HG02588 (cell line): ENCODE data around the gene ITM2C.

Source experiments
- ATAC-seq: cut with Tn5 transposase; IDR thresholded peaks from one replicate; pipeline ENCODE4 v1.9.1; 2021; ENCODE audit warnings: mild to moderate bottlenecking, moderate library complexity; ENCODE audit not compliant: unreplicated experiment

The ITM2C gene

DNA sequence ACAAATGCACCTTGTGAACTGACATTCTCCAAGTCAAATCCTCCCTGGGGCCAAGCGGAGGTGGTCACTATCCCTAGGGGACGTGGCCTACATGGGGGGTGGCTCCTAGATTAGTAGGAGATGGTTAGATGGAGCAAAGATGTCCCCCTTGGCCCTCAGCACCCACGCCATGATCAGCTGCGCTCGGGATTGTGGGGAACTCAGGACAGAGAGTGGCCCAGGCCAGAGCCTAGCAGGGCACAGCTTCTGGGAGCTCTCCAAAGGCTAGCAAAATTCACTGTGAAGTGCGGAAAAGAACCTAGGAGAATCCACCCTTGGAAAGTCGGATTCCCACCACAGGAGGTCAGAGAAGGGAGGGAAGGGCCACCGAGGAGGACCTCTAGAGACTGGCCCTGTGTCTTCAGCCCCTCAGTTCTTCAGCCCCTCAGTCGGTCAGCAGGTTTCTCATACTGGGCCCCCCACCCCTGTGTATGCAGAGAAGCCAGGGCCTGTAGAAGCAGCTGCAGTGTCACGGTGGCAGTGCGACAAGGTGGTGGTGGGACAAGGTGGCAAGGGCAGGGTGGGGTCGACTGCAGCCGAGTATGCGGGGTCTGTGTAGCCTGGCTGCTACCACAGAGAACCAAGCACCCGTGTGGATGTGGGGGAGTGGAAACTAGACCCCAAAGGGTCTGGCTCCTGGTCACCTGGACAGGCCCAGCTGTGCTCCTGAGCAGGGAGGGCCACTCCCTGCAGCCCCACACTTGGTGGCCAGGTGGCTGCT is 41.9 kb downstream of the ITM2C start:
- no peak for ATAC-seq

GRCh38 chr2:230907361-230908091 is 42.8 kb downstream of the ITM2C start:
- ATAC-seq = no peak

GRCh38 chr2:230908092-230908594 is 43.4 kb downstream of the ITM2C start:
- ATAC-seq = no peak

- ATAC-seq = no peak
These were observed 44.0 kb downstream of the ITM2C start for GRCh38 chr2:230908595-230909191.

- ATAC-seq = no peak
These were observed 45.3 kb downstream of the ITM2C start for GRCh38 chr2:230909841-230910545.

- no peak for ATAC-seq
These were observed 45.9 kb downstream of the ITM2C start for GRCh38 chr2:230910546-230911177.

- ATAC-seq = no peak
These were observed 47.3 kb downstream of the ITM2C start for GRCh38 chr2:230912046-230912445.

DNA sequence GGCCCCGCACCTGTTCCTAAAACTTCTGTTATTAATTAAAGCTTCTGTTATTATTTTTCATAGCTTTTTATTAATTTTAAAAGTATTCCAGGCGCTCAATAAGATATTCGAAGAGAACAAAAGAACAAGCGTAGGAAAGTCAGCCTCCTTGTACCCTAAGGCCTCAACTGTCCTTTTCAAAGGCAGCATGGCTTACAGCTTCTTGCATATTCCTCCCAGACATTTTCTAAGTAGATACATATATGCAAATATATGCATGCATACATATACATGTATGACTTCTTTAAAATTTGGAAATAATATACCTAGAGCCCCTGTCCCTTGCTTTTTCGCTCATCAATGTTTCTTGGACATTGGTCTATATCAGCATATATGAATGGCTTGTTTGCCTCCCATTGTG is 48.0 kb downstream of the ITM2C start:
- no peak for ATAC-seq

- no peak for ATAC-seq
These were observed 48.8 kb downstream of the ITM2C start for GRCh38 chr2:230913406-230914143.

DNA sequence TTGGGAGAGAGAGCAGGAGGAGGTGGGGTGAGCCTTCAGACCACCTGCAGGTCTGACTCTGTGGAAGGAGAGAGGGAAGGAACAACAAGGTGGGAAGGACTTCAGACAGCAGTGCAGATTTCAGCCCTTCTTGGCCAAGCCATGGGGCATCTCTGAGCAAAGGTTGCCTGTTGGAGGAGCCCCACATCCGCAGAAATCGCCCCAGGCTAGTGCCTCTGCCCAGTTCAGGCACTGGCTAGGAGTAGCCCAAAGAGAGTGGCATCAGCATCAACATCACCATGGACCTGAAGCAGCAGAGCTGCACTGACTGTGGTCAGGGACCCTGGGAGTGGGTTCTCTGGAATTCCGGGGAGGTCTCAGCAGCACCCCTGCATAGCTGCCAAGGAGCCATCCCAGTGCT is 50.1 kb downstream of the ITM2C start:
- no peak for ATAC-seq

DNA sequence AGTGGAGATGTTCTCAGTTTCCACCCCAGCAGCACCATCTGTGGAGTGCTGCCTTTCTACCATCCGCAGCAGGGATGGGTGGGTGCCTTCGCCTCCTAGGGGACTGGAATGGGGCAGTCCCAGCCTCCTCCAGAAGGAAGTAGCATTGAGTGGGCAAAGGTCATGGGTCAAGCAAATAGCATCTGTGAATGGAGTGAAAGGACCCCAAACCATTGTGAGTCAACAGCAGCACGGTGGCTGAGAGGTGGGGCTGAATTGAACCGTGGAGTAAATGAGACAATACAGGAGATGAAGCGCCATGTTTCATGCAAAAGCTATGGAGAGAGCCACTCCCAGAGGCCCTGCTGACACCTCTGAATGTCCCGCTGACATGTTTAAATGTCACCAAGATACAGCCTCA is 50.6 kb downstream of the ITM2C start:
- ATAC-seq = no peak

- ATAC-seq = no peak
These were observed 51.5 kb downstream of the ITM2C start for GRCh38 chr2:230916218-230916617.

- ATAC-seq = no peak
These were observed 54.5 kb downstream of the ITM2C start for GRCh38 chr2:230919240-230919639.

DNA sequence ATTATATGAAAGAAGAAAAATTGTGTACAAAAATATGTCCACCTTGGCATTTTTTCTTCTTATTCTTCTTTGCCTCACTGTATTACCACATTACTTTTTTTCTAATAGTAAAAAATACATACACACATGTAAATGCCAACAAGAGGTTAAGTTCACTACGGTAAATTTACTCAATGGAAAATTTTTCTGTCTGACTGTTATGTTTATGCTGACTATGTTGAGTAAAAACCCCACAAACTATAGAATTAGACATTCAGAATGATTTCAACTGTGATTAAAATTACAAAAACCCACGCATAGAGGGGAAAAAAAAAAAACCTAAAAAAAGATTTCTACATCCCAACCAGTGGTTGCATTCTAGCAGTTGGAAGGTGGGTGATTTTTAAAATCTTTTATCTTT is 54.9 kb downstream of the ITM2C start:
- ATAC-seq = no peak

DNA sequence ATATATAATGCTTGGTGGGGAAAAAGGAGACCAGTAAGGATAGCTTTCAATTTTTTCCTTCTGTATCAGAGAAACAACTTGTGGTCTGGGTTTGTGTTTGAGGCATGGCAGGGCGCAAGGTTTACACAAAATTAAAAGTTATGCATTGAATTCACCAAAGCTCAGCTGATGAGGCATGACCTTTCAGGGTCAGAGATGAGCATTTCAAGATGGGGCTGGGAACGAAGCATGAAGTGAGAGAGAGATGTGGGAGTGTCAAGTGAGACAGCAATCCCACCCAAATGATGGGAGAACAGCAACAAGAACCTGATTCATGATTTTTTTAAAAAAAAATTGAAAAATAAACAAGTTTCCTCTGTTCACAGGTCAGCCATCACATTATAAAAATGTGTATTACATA is 55.4 kb downstream of the ITM2C start:
- ATAC-seq = no peak

GRCh38 chr2:230921806-230922595 is 57.3 kb downstream of the ITM2C start:
- no peak for ATAC-seq

DNA sequence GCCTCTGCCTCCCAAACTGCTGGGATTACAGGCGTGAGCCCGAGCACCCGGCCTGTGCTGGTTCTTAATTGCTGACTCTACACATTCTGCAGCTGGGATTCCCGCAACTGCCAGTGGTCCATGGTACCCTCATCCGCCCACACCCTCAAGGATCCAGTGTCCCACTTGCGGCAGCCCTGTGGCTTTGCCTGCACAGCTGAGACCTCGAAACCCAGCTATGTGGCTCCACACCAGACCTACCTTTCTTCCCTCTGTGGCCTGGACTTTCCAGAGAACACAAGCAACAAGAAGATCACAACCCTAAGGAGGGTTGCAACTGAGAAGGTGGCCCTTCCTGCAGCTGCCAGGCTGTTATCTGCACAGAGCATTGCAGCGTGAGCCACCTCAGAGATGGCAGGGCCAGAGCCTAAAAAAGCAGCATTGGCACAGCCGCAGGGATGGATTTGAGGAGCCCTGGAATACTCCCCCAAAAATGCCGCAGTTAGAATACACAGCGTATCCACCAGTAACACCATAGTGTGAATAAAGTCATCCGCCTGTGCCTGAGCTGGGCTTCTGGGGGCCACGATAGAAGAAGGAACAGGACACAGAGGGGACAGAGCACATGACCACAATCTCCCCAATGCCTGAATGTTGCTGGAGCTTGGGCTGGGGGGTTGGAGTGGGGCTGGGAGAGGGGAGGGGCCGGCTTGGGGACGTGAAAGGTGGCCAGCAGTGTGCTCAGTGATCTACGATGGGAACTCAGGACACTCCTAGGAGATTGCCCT is 58.4 kb downstream of the ITM2C start:
- no peak for ATAC-seq

- ATAC-seq = no peak
These were observed 59.3 kb downstream of the ITM2C start for GRCh38 chr2:230924092-230924469.
